HepG2 (cell line): ENCODE measurements around the gene S100A4. TPM values are rescaled to one million over a fixed set of nuclear protein-coding genes. Genes with fewer than 3 reads are reported as not detected.

Experiments
- ATAC-seq: fragments of 200-7000 bp; cut with Tn5 transposase; 3 replicates; pipeline ENCODE4 v1.9.1; 2020; ENCODE audit warnings: mild to moderate bottlenecking, moderate library complexity
- BruUV-seq: library from RNA; stranded (reverse); fragments of 400-500 nt; replicated peaks from 2 replicates; lab custom pipeline; 2021; lab: Mats Ljungman, UMichigan
- CTCF ChIA-PET: fragments of 300-600 bp; formaldehyde crosslinking; extraction: SDS; loops from one replicate; lab custom pipeline; 2021; ENCODE audit warnings: low total read pairs, inconsistent platforms, low intra/inter-chr PET ratio; lab: Yijun Ruan, JAX
- POLR2A ChIA-PET: fragments of 350-600 bp; sonication (Branson Sonifier 250); formaldehyde crosslinking; loops from one replicate; lab custom pipeline; 2020; ENCODE audit warnings: antibody characterized with exemption, inconsistent platforms; lab: Yijun Ruan, JAX
- DNase-seq: peaks from one replicate; pipeline ENCODE4 v3.0.0-alpha.2; 2015; ENCODE audit warnings: low spot score
- FAIRE-seq: peaks from 3 replicates; lab custom pipeline; 2011; peaks lifted over from hg19 to GRCh38; lab: Jason Lieb, UNC
- H2AFZ ChIP-seq: one replicate; pipeline ENCODE4 v1.6.1; 2011; ENCODE audit warnings: low read length, inconsistent platforms
- H3K27ac ChIP-seq: fragments of 300-600 bp; 3 replicates; pipeline ENCODE4 v1.8.0; 2011; ENCODE audit warnings: mixed run types, mild to moderate bottlenecking, mixed read lengths, low read length, inconsistent platforms; ENCODE audit not compliant: insufficient read depth; ENCODE audit errors: extremely low read length
- H3K27me3 ChIP-seq, 2 experiments: fragments of 200-600 bp in 1 of 2; 2 replicates in 1 of 2; 3 replicates in 1 of 2; pipeline versions ENCODE4 v1.6.0 to v1.8.0; 2011; ENCODE audit warnings: low read length in 2 of 2, mild to moderate bottlenecking in 2 of 2, moderate library complexity in 2 of 2, inconsistent platforms in 1 of 2; ENCODE audit not compliant: insufficient read depth in 2 of 2, control insufficient read depth in 1 of 2
- H3K36me3 ChIP-seq, 2 experiments: fragments of 200-600 bp in 1 of 2; replicated peaks in 1 of 2; 2 replicates in 1 of 2; 3 replicates in 1 of 2; pipeline versions ENCODE4 v1.5.1 to v1.8.0; 2011; ENCODE audit warnings: low read length in 2 of 2, inconsistent platforms in 1 of 2; ENCODE audit not compliant: insufficient read depth in 2 of 2, control insufficient read depth in 1 of 2
- H3K4me1 ChIP-seq: 2 replicates; pipeline ENCODE4 v1.5.1; 2012; ENCODE audit warnings: low read length, inconsistent platforms; ENCODE audit not compliant: insufficient read depth
- H3K4me2 ChIP-seq: 2 replicates; pipeline ENCODE4 v1.6.0; 2011; ENCODE audit warnings: low read depth, low read length, inconsistent platforms
- H3K4me3 ChIP-seq, 3 experiments: fragments of 200-600 bp in 1 of 3; sonication (generic), shearing (Covaris generic) in 1 of 3; replicated peaks in 1 of 3; 2 replicates each; pipeline ENCODE4 v1.5.1; 2011 to 2016; ENCODE audit warnings: low read length in 3 of 3, inconsistent platforms in 2 of 3, low read depth in 2 of 3, mild to moderate bottlenecking in 2 of 3, control low read depth in 1 of 3, mixed read lengths in 1 of 3; ENCODE audit not compliant: insufficient read depth in 1 of 3
- H3K79me2 ChIP-seq: one replicate; pipeline ENCODE4 v1.6.1; 2011; ENCODE audit warnings: low read length, inconsistent platforms; ENCODE audit not compliant: insufficient read depth
- H3K9ac ChIP-seq: 2 replicates; pipeline ENCODE4 v1.6.0; 2011; ENCODE audit warnings: mild to moderate bottlenecking, low read depth, low read length, inconsistent platforms; ENCODE audit not compliant: insufficient read depth
- H3K9me3 ChIP-seq: 2 replicates; pipeline ENCODE4 v1.5.1; 2012; ENCODE audit warnings: mild to moderate bottlenecking, low read length
- H4K20me1 ChIP-seq: 2 replicates; pipeline ENCODE4 v1.6.0; 2011; ENCODE audit warnings: inconsistent platforms, mild to moderate bottlenecking, low read length, moderate library complexity; ENCODE audit not compliant: insufficient read depth
- ETV5 ChIP-seq: IDR thresholded peaks from 2 replicates; pipeline ENCODE4 v1.6.1; 2018; ENCODE audit warnings: missing biosample characterization, missing genetic modification reagents, inconsistent platforms, borderline replicate concordance
- GLMP ChIP-seq: sonication (generic); formaldehyde crosslinking; IDR thresholded peaks from 2 replicates; pipeline ENCODE4 v1.9.0; 2021; ENCODE audit warnings: missing genetic modification reagents, mild to moderate bottlenecking, borderline replicate concordance
- GZF1 ChIP-seq: sonication (generic); formaldehyde crosslinking; IDR thresholded peaks from 2 replicates; pipeline ENCODE4 v1.5.1; 2020; ENCODE audit warnings: mild to moderate bottlenecking, missing genetic modification reagents
- KLF6 ChIP-seq: IDR thresholded peaks from 2 replicates; pipeline ENCODE4 v1.8.0; 2016; ENCODE audit warnings: missing biosample characterization, missing genetic modification reagents
- NCOA2 ChIP-seq: sonication (generic); formaldehyde crosslinking; IDR thresholded peaks from 2 replicates; pipeline ENCODE4 v1.8.0; 2022; ENCODE audit warnings: inconsistent platforms
- RFX1 ChIP-seq: fragments of 450-650 bp; IDR thresholded peaks from 2 replicates; pipeline ENCODE4 v1.6.1; 2017
- SAP130 ChIP-seq: IDR thresholded peaks from 2 replicates; pipeline ENCODE4 v1.6.1; 2016; ENCODE audit warnings: low read depth
- STAT5B ChIP-seq: sonication (generic); formaldehyde crosslinking; IDR thresholded peaks from 2 replicates; pipeline ENCODE4 v1.4.0; 2020; ENCODE audit warnings: missing genetic modification reagents
- ZBTB21 ChIP-seq: sonication (generic); formaldehyde crosslinking; IDR thresholded peaks from 2 replicates; pipeline ENCODE4 v1.4.0; 2020; ENCODE audit warnings: missing genetic modification reagents
- ZBTB42 ChIP-seq: sonication (generic); formaldehyde crosslinking; IDR thresholded peaks from 2 replicates; pipeline ENCODE4 v1.5.0; 2020; ENCODE audit warnings: mild to moderate bottlenecking, missing genetic modification reagents
- ZMAT5 ChIP-seq: sonication (generic); formaldehyde crosslinking; IDR thresholded peaks from 2 replicates; pipeline ENCODE4 v1.5.0; 2020; ENCODE audit warnings: mild to moderate bottlenecking, low read depth, missing genetic modification reagents, borderline replicate concordance
- ZNF20 ChIP-seq: sonication (generic); formaldehyde crosslinking; IDR thresholded peaks from 2 replicates; pipeline ENCODE4 v1.4.0; 2020; ENCODE audit warnings: mild to moderate bottlenecking, moderate library complexity, missing genetic modification reagents
- ZNF224 ChIP-seq: sonication (generic); formaldehyde crosslinking; IDR thresholded peaks from 2 replicates; pipeline ENCODE4 v1.5.0; 2020; ENCODE audit warnings: mild to moderate bottlenecking, missing genetic modification reagents
- ZNF710 ChIP-seq: sonication (generic); formaldehyde crosslinking; IDR thresholded peaks from 2 replicates; pipeline ENCODE4 v1.5.0; 2020; ENCODE audit warnings: mild to moderate bottlenecking, missing genetic modification reagents, borderline replicate concordance
- WGBS: methylation state at CpG from one replicate; pipeline ENCODE4 v1.1.6; 2017; ENCODE audit warnings: low lambda C conversion rate; 5-methylcytosine and 5-hydroxymethylcytosine counted together
- in situ Hi-C: cut with HindIII; loops from 2 replicates; pipeline ENCODE4 v1.10.0; 2017; ENCODE audit warnings: low pct_unique_long_range_greater_than_20kb; ENCODE audit not compliant: extremely low pct_ligation_motif_present
- intact Hi-C: fragments of 100-400 bp; cut with micrococcal nuclease; formaldehyde crosslinking; loops from one replicate; pipeline ENCODE4 v1.10.0; 2022; ENCODE audit not compliant: unreplicated experiment
- polyA plus RNA-seq, 8 experiments: library from polyadenylated mRNA; depleted of rRNA in 3 of 8; stranded (reverse) in 7 of 8; unstranded in 1 of 8; fragments of >200 nt; fragmentation: Illumina TruSeq in 4 of 8; extraction: Trizol in 4 of 8; gene quantifications; 2 replicates each; pipeline versions ENCODE4 v1.2.1 to v1.2.3, GENCODE V29; 2011 to 2016; ENCODE audit warnings: low read depth in 4 of 8, missing spikeins in 1 of 8, mixed read lengths in 1 of 8; ENCODE audit not compliant: insufficient read depth in 1 of 8
- total RNA-seq, 5 experiments: library from RNA; depleted of rRNA; stranded (reverse); fragments of >200 nt; fragmentation: Illumina TruSeq; extraction: Trizol; gene quantifications; 2 replicates each; pipeline ENCODE4 v1.2.3, GENCODE V29; 2016; ENCODE audit warnings: low read depth in 1 of 5

Gene S100A4
- total and polyA plus RNA-seq, 2 of the 13 experiments (the other 11 are each of a cell fraction or from before 2014, with no cell fraction given): 12.9 to 20.2 TPM

- Histone ChIP-seq H3K79me2 (no peaks in the 10 kb centered on the region), H3K27ac (no peak overlapping the region), H2AFZ (no peak overlapping the region), H3K9me3 (no peaks in the 10 kb centered on the region), H3K27me3 (peaks cover 3 to 6% of the 10 kb centered on the region in 2 experiments; a peak in 3 of 5 replicates), H3K4me2 (no peak overlapping the region), H3K4me3 (no peak overlapping the region), H3K36me3 (no peaks in the 10 kb centered on the region), H3K4me1 (peaks cover 25% of the 10 kb centered on the region), H4K20me1 (no peaks in the 10 kb centered on the region), H3K9ac (no peak overlapping the region)
- no peak for FAIRE-seq
- WGBS: 19% methylated on average over 3 of the region's 3 CpGs
- in situ Hi-C loops: no loop called here
- DNase-seq: no peak
- POLR2A ChIA-PET: interaction anchor here (1.3 kb wide), 1 partner anchor 272 kb away, joined by 3 read pairs; no protein-coding TSS in a partner anchor
- intact Hi-C loops: loop anchor here (10.0 kb wide), 1 partner anchor 241 kb away; no protein-coding TSS in a partner anchor
- TF ChIP-seq ETV5 (CRISPR knock-in tag): no peak
- TF ChIP-seq GLMP (CRISPR knock-in tag): no peak
- TF ChIP-seq KLF6 (CRISPR knock-in tag): no peak
- no peak for TF ChIP-seq STAT5B (CRISPR knock-in tag)
- TF ChIP-seq ZNF20 (CRISPR knock-in tag): no peak
- TF ChIP-seq ZMAT5: no peak
- CTCF ChIA-PET: no interaction called here
- no TSS peak for BruUV-seq
- ATAC-seq: no peak
Observed at GRCh38 chr1:153503766-153504165, 41.8 kb downstream of the S100A4 start.

- ChIA-PET CTCF (no interaction called here), POLR2A (no interaction called here)
- H3K27ac ChIP-seq: no peak overlapping the region
- H3K9me3 ChIP-seq: no peaks in the 10 kb centered on the region
- no peaks in the 10 kb centered on the region for H4K20me1 ChIP-seq
- H3K4me2 ChIP-seq: no peak overlapping the region
- intact Hi-C loops: no loop called here
- H2AFZ ChIP-seq: no peak overlapping the region
- H3K9ac ChIP-seq: no peak overlapping the region
- FAIRE-seq (no peak), ATAC-seq (no peak), DNase-seq (no peak)
- peaks cover 3 to 6% of the 10 kb centered on the region in 2 experiments; a peak in 3 of 5 replicates for H3K27me3 ChIP-seq
- 0% methylated on average over 2 of the region's 2 CpGs for WGBS
- no TSS peak for BruUV-seq
- in situ Hi-C loops: loop anchor here (5.0 kb wide), 1 partner anchor 151 kb away; the partner anchor contains the start of gene PGLYRP4
- no peak overlapping the region for H3K4me3 ChIP-seq
- H3K79me2 ChIP-seq: no peaks in the 10 kb centered on the region
- no peaks in the 10 kb centered on the region for H3K4me1 ChIP-seq
- no peaks in the 10 kb centered on the region for H3K36me3 ChIP-seq
- TF ChIP-seq ZBTB21 (CRISPR knock-in tag) (no peak), ZBTB42 (CRISPR knock-in tag) (no peak), ZNF224 (CRISPR knock-in tag) (no peak), NCOA2 (no peak), ZNF710 (CRISPR knock-in tag) (no peak), SAP130 (CRISPR knock-in tag) (no peak), RFX1 (no peak), GZF1 (CRISPR knock-in tag) (no peak)
Observed at GRCh38 chr1:153498746-153499145, 46.9 kb downstream of the S100A4 start.
